HG02571 (cell line): ENCODE data around the gene ILKAP.

Source experiments
- ATAC-seq: cut with Tn5 transposase; IDR thresholded peaks from one replicate; pipeline ENCODE4 v1.9.1; 2021; ENCODE audit warnings: mild to moderate bottlenecking, moderate library complexity; ENCODE audit not compliant: unreplicated experiment

The ILKAP gene

DNA sequence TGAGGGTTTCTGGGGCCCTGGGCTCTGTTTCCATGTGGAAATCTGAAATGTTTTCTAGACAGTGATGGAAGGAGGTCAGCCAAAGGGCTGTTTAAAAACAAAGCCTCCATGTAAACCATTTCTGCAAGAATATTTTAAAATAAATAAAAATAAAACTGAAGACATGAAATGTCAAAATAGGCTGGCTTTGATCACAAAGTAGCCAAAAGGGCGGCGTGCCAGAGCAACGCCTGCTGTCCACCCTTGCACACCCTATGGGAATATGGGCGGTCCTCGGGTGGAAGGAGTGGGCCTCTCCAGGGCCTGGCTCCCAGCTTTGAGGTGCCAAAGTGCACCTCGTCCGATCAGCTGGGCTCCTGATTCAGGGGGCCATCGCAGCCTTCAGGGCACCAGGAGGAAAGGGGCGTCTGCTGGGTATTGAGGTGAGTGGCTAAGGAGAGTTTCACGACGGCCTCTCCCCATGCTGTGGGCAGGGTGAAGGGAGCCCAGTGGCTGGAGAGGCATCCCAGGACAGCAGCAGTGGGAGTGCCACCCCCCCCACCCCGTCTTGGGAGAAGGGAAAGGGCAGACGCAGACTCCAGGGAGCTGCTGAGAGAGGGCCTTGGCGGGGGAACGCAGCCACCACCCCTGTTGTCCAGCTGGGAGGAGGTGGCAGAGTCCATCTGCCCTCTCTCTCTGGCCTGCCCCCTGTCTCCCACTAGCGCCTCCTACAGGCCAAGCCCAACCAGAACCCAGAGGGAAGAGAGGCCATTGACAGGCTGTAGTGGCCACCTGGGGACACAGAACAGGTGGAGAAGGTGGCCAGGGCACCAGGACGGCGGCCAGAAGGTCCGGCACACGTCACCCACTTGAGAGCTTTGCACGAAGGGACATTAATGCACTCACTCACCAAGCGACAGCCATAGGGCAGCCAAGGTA, 50.5 kb downstream of the ILKAP start:
- no peak for ATAC-seq

DNA sequence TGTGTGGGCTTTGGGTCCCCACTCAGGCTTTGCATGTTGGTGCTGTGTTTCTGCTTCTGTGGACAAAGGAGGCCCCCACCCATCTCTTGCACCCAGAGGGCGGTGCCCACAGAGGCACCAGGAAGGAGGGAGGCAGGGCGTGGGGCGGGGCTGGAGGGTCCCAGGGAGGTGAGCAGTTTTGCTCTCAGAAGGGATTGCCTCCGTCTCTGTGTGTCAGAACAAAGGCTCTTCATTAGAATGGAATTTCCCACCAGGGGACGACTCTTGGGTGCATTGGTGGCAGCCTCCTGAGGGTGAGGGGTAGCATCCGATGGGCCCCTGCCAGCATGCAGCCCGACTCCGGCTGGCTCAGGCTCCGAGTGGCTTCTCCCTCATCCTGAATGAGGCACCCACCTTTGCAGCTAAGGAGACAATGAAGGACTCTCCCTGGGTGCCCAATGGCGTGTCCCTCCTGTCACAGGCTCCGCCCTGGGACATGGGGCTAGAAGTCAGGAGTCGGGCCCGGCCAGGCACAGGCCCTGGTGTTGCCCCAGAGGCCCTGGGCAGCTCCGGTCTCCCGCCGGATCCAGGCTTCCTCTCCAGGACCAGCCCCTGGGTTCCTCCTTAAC, 51.8 kb downstream of the ILKAP start:
- ATAC-seq, result no peak

DNA sequence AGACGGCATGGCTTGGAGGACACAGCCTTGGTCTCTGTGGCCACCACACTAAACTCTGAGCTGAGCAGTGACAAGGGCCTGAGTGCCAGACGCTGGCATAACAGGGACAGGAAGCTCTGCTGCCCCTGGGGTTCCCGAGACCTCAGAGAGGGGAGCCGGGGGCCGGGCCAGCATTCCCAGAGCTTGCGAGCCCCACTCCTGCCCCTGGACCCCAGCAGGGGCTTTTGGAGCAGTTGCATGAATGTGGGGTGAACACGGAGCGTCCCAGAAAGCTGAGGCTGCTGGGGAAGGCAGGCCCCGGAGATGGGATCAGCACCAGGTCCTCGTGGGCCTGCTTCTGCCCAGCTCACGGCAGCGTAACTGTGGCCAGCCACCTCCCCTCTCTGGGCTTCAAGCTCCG, 52.3 kb downstream of the ILKAP start:
- ATAC-seq, result no peak

DNA sequence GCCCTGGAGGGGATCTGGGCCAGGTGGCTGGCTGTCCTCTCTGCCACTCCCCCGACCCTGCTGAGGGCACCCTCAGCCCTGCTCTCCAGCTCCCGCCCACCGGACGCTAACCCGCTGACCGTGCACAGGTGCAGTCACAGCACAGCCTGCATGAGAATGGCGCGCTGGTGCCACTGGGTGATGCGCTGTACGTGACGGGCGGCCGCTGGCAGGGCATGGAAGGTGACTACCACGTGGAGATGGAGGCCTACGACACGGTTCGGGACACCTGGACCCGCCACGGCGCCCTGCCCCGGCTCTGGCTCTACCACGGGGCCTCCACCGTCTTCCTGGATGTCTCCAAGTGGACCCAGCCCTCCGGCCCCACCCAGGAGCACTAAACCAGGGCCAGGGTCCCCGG, 52.8 kb downstream of the ILKAP start:
- no peak for ATAC-seq

DNA sequence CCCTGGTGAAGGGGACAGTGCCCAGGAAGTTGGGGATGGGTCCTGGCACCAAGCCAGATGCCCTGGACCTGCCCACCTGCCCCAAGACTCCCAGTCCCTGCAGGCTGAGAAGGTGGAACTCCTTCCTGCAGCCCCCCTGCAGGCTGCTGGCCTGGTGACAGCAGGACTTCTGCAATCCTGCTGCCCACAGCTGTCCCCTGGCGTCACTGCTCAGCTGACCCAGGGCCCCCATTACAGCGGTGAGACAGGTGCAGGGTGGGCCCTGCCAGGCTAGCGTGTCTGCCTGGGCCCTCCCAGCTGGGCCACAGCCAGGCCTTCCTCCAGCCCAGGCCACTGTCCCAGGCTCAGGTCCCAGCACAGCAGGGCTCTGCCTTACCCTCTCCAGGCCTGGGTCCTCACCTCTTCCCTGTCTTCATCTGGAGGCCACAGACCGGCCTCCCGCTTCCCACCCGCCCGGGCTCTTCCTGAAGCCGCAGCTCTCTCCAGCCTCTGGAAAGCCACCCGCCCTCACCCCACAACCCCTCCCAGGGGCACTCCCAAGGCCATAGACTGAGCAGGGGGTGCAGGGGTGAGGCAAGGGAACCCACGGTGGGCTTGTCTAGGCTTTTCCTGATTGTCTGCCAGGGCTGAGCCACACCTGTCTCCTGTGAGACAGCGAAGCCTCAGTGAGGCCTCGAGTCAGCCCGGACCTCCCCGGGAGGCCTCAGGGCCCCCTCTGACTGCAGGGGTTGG, 53.5 kb downstream of the ILKAP start:
- ATAC-seq, result no peak

DNA sequence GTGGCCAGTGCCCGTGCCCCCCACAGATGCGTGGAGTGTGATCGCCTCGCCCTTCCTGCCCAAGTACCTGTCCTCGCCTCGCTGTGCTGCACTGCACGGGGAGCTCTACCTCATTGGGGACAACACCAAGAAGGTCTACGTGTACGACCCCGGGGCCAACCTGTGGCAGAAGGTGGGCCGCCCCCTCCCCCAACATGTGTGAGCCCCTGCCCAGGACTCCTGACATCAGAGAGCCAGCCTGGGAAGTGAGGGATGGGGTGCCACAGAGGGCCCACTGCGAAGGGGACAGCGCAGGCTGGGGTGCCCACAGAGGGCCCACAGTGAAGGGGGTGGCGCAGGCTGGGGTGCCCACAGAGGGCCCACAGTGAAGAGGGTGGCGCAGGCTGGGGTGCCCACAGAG, 54.5 kb downstream of the ILKAP start:
- ATAC-seq, result no peak

DNA sequence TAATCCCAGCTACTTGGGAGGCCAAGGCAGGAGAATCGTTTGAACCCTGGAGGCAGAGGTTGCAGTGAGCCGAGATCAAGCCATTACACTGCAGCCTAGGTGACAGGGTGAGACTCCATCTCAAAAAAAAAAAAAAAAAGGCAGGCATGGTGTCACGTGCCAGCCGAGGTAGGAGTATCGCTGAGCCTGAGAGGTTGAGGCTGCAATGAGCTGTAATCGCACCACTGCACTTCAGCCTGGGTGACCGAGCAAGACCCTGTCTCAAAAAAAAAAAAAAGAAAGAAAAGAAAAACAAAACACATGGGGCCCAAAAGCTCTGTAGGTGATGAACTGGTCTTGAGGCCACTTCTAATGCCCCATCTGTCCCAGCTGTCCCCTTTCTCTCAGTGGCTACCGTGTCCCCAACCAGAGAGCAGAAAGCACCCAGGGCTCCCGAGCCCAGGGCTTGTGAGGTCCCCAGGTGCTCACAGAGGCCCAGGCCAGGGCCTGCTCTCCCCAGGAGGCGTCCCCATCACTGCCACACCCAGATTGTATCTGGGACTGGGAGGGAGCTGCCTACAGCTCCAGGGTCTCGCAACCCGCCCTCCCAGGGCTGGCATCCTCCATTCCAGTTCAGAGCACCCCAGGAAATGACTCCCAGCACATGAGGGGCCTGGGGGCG, 56.5 kb downstream of the ILKAP start:
- no peak for ATAC-seq

DNA sequence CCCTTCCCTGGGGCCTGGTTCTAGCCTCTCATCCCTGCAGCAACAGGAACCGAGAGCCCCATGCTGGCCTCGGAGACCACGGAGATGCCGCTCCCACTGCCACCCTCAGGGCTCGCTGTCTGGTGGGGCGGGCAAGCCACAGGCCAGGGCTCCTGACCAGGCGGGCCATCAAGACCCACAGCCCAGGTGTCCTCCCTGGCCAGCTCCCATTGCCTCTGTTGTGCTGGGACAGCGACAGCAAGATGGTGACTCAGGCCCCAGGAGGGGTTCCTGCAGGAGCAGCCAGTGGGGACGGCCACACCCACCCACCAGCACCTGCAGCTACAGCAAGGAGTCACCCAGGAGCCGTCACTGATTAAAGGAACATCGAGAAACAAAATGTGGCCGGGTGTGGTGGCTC, 57.6 kb downstream of the ILKAP start:
- ATAC-seq, result no peak

DNA sequence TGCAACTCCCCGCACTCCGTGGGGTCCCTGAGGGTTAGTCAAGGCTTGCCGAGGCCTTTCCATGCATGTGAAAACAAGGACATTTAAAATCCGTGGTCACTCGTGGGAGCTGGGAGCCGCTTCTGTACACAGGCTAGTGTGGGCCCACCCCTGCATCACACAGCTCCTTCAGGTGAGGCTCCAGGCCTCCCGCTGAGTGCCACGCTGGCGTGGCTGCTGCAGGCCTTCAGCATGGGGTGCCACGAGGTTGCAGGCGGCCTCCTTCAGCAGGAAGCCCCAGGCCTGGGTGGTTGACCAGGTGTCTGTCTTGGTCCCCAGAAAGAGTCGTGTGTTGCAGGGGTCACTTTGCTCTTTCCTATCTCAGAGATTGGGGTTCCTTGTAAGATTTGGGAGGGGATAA, 58.4 kb downstream of the ILKAP start:
- ATAC-seq, result no peak

DNA sequence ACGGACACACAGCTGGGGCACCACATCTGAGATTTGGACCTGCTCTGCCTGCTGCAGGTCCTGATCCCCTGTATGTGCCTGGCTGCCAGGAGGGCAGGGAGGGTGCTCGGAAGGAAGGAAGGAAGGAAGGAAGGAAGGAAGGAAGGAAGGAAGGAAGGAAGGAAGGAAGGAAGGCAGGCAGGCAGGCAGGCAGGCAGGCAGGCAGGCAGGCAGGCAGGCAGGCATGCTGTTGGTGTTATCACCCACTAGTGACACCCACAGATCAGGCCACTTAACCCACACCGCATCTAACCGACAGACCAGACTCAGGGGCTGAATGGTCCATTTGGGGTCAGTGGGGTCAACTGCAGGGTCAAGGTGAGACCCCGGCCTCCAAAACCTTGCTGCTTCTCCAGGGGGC, 59.2 kb downstream of the ILKAP start:
- ATAC-seq, result no peak

DNA sequence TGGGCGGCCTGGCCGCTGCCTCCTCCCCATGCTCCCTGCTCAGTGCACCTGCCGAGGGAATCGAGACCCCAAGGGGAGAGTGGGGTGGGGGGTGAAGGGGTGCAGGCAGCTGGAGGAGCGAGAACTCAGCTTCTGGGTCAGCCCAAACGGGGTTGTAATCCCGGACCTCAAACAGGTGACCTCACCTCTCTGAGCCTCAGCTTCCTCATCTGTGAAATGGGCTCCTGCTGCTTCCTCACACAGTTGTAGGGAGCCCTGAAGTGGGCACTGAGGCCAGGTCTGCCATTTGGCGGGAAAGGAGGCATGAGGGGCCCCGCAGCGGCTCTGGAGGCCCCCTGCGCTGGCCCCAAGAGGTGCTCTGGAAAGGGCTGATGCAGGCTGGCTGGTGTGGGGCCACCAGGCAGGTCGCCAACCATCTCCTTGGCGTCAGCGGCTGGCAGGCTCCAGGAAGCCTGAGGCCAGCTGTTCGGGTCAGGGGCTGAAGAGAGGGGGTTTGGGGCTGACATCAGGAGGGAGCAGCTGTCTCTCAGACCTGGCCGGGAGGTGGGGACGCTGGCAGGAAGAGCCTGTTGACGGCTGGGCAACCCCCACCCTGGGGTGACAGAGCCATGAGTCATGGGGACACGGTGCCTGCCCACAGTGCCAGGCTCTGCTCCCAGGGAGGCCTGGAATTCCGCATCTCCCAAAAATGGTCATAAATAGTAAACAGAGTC, 60.1 kb downstream of the ILKAP start:
- ATAC-seq, result no peak

DNA sequence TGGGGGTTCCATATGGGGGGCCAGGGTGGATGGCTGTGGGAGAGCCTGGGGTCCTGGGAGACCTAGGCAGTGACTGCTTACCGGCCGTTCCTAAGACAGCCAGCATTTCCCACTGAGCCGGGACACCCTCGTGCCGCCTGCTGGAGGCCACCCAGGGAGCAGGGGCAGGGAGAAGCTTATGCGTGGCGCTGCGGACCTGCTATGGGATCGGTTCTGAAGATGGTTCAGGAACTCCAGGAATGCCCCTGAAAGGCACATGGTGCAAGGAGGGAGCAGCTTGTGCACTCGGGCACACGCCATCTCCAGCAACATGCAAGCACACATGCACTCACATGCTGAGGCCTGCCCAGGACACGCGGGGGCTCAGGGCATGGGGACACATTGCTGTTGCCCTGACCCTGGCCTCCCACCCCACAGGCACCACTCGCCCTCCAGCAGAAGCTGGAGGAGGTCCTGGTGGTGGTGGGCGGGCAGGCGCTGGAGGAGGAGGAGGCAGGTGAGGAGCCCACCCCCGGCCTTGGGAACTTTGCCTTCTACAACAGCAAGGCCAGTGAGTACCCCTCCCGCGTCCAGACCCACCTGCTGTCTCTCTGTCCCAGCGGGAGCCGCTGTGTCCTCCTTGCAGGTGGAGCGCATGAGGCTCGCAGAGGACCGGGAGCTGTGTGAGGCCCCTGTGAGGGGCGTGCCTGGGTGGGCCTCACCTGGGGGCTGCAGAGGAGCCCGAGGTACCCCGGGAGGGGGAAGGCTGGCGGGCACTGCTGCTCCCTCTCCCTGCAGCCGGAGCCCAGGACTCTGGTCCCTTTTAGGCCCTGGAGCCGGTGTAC, 60.9 kb downstream of the ILKAP start:
- ATAC-seq, result no peak

DNA sequence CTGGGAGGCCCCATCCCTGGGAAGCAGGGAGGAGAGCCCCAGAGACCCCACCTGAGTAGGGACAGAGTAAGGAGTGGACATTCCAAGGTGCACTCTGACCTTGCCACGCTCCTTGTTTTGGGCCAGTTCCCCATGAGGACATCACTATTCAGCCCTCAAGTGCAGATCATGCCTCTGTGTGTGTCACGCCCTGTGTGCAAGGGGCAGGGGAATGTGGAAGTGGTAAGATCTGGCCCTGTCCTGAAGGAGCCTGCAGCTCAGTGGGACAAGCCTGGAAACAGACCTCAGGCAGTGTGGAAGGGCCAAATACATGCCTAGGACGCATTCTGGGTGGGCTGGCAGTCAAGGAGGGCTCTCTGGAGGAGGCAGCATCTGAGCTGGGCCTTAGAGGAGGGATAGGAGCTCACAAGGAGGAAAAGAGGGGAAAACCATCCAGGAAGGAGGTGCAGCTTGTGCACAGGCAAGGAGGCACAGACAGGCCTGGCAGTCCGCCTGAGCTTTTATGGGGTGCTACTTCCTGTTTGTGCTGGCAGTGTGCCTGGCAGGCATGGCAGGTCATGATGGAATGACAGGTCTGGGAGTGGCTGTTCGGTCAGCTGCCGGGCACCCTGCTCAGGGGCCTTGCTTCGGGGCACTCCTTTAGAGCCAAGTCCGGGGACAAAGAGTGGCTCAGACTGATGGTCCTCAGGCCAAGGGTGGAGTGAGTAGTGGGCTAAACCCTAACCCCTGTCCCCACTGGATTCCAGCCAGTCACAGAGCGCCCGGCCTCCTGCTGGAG, 61.8 kb downstream of the ILKAP start:
- ATAC-seq, result no peak

DNA sequence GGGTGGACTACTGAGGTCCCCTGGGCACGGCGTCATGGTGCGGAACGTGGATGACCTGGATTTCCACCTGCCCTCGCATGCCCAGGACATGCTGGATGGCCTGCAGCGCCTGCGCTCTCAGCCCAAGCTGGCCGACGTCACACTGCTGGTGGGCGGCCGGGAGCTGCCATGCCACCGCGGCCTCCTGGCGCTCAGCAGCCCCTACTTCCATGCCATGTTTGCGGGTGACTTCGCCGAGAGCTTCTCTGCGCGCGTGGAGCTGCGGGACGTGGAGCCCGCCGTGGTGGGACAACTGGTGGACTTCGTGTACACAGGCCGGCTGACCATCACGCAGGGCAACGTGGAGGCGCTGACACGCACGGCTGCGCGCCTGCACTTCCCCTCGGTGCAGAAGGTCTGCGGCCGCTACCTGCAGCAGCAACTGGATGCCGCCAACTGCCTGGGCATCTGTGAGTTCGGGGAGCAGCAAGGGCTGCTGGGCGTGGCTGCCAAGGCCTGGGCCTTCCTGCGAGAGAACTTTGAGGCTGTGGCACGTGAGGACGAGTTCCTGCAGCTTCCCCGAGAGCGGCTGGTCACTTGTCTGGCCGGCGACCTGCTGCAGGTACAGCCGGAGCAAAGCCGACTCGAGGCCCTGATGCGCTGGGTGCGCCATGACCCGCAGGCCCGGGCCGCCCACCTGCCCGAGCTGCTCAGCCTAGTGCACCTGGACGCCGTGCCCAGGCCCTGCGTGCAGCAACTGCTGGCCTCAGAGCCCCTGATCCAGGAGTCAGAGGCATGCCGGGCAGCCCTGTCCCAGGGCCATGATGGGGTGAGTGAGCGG, 62.6 kb downstream of the ILKAP start:
- no peak for ATAC-seq

DNA sequence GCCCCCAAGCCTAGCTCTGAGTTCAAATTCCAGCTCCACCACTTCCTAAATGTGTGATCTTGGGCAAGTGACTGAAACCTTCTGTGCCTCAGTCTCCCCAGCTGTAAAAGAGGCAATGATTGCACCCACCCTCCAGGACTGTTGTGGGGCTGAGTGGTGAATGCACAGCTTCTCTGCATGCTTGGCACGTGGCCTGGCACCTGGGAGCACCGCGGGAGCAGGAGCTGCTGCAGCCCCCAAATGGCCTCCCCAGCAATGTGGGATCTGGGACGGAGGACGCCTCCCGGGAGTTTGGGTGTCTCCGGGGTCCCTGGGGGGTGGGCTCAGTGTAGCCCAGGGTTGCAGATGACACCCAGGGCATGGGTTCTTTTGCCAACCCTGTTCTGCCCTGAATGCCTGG, 63.5 kb downstream of the ILKAP start:
- ATAC-seq, result no peak

DNA sequence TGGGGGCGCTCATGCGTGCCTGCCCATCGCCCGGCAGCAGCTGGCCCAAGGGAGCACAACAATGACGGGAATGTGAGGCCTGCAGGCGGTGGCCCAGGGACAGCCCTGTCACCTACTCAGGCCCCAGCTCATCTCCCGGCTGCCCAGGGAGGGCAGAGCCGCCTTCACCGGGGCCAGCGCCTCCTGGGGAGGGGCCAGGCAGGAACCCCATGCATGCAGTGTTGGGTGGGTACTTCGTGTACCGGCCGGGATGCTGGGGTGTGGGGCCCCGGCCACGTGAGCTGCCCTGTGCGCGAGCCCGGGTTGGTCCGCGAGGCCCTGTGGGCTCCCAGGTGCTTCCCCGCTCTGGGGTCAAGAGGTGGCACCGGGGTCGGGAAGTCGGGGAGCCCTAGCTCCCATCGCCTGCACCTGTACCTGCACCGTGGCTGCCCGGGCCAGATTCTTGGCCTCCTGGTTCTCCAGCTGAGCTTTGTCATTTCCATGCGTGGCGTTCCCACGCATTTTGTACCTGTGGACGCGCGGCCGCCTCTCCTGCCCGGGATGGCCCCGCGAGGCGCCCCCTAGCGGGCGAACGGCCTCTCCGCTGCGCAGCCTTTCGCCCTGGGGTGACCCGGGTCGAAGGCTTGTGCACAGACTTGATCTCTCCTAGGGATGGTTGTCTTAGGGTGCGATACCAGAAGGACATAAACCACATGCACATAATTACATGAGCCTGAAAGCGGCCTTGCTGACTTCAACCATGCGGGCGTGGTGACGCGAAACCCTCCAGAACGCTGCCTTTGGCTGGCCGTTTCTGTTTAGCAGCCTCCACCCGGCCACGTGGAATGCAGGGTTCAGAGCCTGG, 64.1 kb downstream of the ILKAP start:
- no peak for ATAC-seq
